Upper lobe of left lung (tissue), 6 donors: Measurements from ENCODE around the gene ATP13A4. TPM values are rescaled to one million over a fixed set of nuclear protein-coding genes. Genes with fewer than 3 reads are reported as not detected.
A peak's percentile ranks its signal among the peaks of the same experiment; 100 is the strongest.

Experiments used
- ATAC-seq, 2 donors: fragments of 200-7000 bp; cut with Tn5 transposase; one replicate each; pipeline ENCODE4 v1.9.1; 2022; ENCODE audit warnings: mild to moderate bottlenecking in 2 of 2, moderate library complexity in 2 of 2; ENCODE audit not compliant: low FRiP score in 2 of 2
- DNase-seq, 2 donors: peaks; one replicate each; pipeline ENCODE4 v3.0.0-alpha.2; 2019 to 2020
- H3K27ac ChIP-seq, 4 donors: fragments of 200-600 bp; sonication (generic); one replicate each; pipeline ENCODE4 v1.5.1; 2016 to 2019
- H3K27me3 ChIP-seq, 4 donors: fragments of 200-600 bp; sonication (generic); one replicate each; pipeline ENCODE4 v1.5.1; 2017 to 2019
- H3K36me3 ChIP-seq, 4 donors: fragments of 200-600 bp; sonication (generic); one replicate each; pipeline ENCODE4 v1.5.1; 2016 to 2019
- H3K4me1 ChIP-seq, 4 donors: fragments of 200-600 bp; sonication (generic); one replicate each; pipeline ENCODE4 v1.5.1; 2018 to 2019
- H3K4me3 ChIP-seq, 4 donors: fragments of 200-600 bp; sonication (generic); one replicate each; pipeline ENCODE4 v1.5.1; 2017 to 2019; ENCODE audit warnings: mild to moderate bottlenecking in 2 of 4, moderate library complexity in 1 of 4
- H3K9me3 ChIP-seq, 4 donors: fragments of 200-600 bp; sonication (generic); one replicate each; pipeline ENCODE4 v1.5.1; 2018 to 2019
- CTCF ChIP-seq, 6 experiments: fragments of 450-650 bp in 4 of 6; fragments of 200-600 bp in 2 of 6; sonication (generic) in 2 of 6; IDR thresholded peaks; one replicate each; pipeline ENCODE4 v1.5.1; 2016 to 2019; ENCODE audit warnings: antibody characterized with exemption in 6 of 6
- EP300 ChIP-seq, 4 donors: sonication (generic); formaldehyde crosslinking; IDR thresholded peaks; one replicate each; pipeline ENCODE4 v1.5.1; 2017; ENCODE audit warnings: antibody characterized with exemption in 4 of 4, control low read depth in 2 of 4
- POLR2A ChIP-seq, 4 donors: fragments of 450-650 bp; IDR thresholded peaks; one replicate each; pipeline ENCODE4 v1.5.1; 2016 to 2017; ENCODE audit warnings: antibody characterized with exemption in 4 of 4, mild to moderate bottlenecking in 2 of 4
- POLR2AphosphoS5 ChIP-seq, 2 donors: sonication (generic); formaldehyde crosslinking; IDR thresholded peaks; one replicate each; pipeline ENCODE4 v1.5.1; 2017; ENCODE audit warnings: antibody characterized with exemption in 2 of 2
- WGBS, 2 donors: methylation state at CpG; one replicate each; pipeline ENCODE4 v1.1.5; 2017 to 2018; 5-methylcytosine and 5-hydroxymethylcytosine counted together
- total RNA-seq, 6 donors: library from RNA; depleted of rRNA in 4 of 6; stranded (reverse); fragments of >200 nt in 4 of 6; gene quantifications; one replicate each; pipeline versions ENCODE4 v1.1.0 to v1.2.1, GENCODE V29; 2016 to 2021
- donor health status: DM: no; HTN: no; CAD: no; lungs with moderate emphysema.
- donor health status: DM: no; HTN: yes; CAD: no; lungs with severe emphysema.

Gene ATP13A4
- total RNA-seq, 6 donors from 2014 or later, result 145 to 407 (median 201) TPM

- H3K36me3 ChIP-seq, result no peaks in the 10 kb centered on the region
- no peak overlapping the region for H3K4me3 ChIP-seq
- 10 to 25% methylated on average over 1 of the region's 1 CpG for WGBS, 2 donors
- H3K27ac ChIP-seq, result no peak overlapping the region
- H3K27me3 ChIP-seq, result no peaks in the 10 kb centered on the region
- H3K9me3 ChIP-seq, result no peaks in the 10 kb centered on the region
- TF ChIP-seq CTCF (IDR thresholded peaks at IDR 0.05) (no peak), POLR2AphosphoS5 (IDR thresholded peaks at IDR 0.05) (no peak), EP300 (IDR thresholded peaks at IDR 0.05) (no peak), POLR2A (IDR thresholded peaks at IDR 0.05) (no peak)
- peaks cover 8 to 13% (median 9%) of the 10 kb centered on the region in 4 donors for H3K4me1 ChIP-seq
- ATAC-seq (no peak), DNase-seq (no peak)
These were observed 34.4 kb upstream of the ATP13A4 start for GRCh38 chr3:193589129-193589528.

- DNase-seq, result no peak
- Histone ChIP-seq H3K36me3 (no peaks in the 10 kb centered on the region), H3K27ac (no peak overlapping the region), H3K27me3 (no peaks in the 10 kb centered on the region), H3K4me1 (no peaks in the 10 kb centered on the region), H3K4me3 (no peak overlapping the region), H3K9me3 (no peaks in the 10 kb centered on the region)
- no peak for TF ChIP-seq CTCF (IDR thresholded peaks at IDR 0.05)
- TF ChIP-seq POLR2A (IDR thresholded peaks at IDR 0.05), result no peak
- no peak for TF ChIP-seq EP300 (IDR thresholded peaks at IDR 0.05)
- TF ChIP-seq POLR2AphosphoS5 (IDR thresholded peaks at IDR 0.05), result no peak
- no peak for ATAC-seq
These were observed 31.8 kb upstream of the ATP13A4 start for GRCh38 chr3:193586526-193586925.

GRCh38 chr3:193585530-193585929 lies 30.8 kb upstream of the ATP13A4 start:
- ATAC-seq (no peak), DNase-seq (no peak)
- TF ChIP-seq EP300 (IDR thresholded peaks at IDR 0.05) (no peak), POLR2AphosphoS5 (IDR thresholded peaks at IDR 0.05) (no peak)

GRCh38 chr3:193574488-193575070 lies 19.9 kb upstream of the ATP13A4 start:
- ATAC-seq (no peak), DNase-seq (no peak)
- no peak overlapping the region for H3K27ac ChIP-seq
- H3K9me3 ChIP-seq, result no peaks in the 10 kb centered on the region
- H3K4me3 ChIP-seq, result no peak overlapping the region
- H3K27me3 ChIP-seq, result no peaks in the 10 kb centered on the region
- TF ChIP-seq CTCF (IDR thresholded peaks at IDR 0.05), result no peak
- TF ChIP-seq EP300 (IDR thresholded peaks at IDR 0.05), result no peak
- TF ChIP-seq POLR2A (IDR thresholded peaks at IDR 0.05), result no peak
- no peak for TF ChIP-seq POLR2AphosphoS5 (IDR thresholded peaks at IDR 0.05)
- H3K36me3 ChIP-seq, result no peaks in the 10 kb centered on the region
- 46 to 48% methylated on average over 2 of the region's 2 CpGs for WGBS, 2 donors
- H3K4me1 ChIP-seq, result peaks cover 0 to 5% (median 0%) of the 10 kb centered on the region in 4 donors

More at GRCh38 chr3:193585530-193585929, 30.8 kb upstream of the ATP13A4 start:
- no peak overlapping the region for H3K4me3 ChIP-seq
- no peaks in the 10 kb centered on the region for H3K9me3 ChIP-seq
- no peaks in the 10 kb centered on the region for H3K4me1 ChIP-seq
- 83% methylated on average over 9 of the region's 9 CpGs for WGBS, 2 donors
- H3K27me3 ChIP-seq, result no peaks in the 10 kb centered on the region
- no peaks in the 10 kb centered on the region for H3K36me3 ChIP-seq
- no peak overlapping the region for H3K27ac ChIP-seq

- peaks cover 0 to 5% (median 0%) of the 10 kb centered on the region in 4 donors for H3K4me1 ChIP-seq
- ATAC-seq (peak in 1 of 2 donors; percentile 15), DNase-seq (no peak)
- H3K27me3 ChIP-seq, result no peaks in the 10 kb centered on the region
- TF ChIP-seq POLR2AphosphoS5 (IDR thresholded peaks at IDR 0.05) (no peak), EP300 (IDR thresholded peaks at IDR 0.05) (no peak), CTCF (IDR thresholded peaks at IDR 0.05) (no peak), POLR2A (IDR thresholded peaks at IDR 0.05) (no peak)
- no peaks in the 10 kb centered on the region for H3K9me3 ChIP-seq
- no peak overlapping the region for H3K4me3 ChIP-seq
- H3K36me3 ChIP-seq, result no peaks in the 10 kb centered on the region
- no peak overlapping the region for H3K27ac ChIP-seq
- 66 to 70% methylated on average over 4 of the region's 4 CpGs for WGBS, 2 donors
These were observed 18.9 kb upstream of the ATP13A4 start for GRCh38 chr3:193573403-193574191.
